ENCODE data around the gene PET100.
A peak's percentile ranks its signal among the peaks of the same experiment; 100 is the strongest.

Gene PET100

DNA sequence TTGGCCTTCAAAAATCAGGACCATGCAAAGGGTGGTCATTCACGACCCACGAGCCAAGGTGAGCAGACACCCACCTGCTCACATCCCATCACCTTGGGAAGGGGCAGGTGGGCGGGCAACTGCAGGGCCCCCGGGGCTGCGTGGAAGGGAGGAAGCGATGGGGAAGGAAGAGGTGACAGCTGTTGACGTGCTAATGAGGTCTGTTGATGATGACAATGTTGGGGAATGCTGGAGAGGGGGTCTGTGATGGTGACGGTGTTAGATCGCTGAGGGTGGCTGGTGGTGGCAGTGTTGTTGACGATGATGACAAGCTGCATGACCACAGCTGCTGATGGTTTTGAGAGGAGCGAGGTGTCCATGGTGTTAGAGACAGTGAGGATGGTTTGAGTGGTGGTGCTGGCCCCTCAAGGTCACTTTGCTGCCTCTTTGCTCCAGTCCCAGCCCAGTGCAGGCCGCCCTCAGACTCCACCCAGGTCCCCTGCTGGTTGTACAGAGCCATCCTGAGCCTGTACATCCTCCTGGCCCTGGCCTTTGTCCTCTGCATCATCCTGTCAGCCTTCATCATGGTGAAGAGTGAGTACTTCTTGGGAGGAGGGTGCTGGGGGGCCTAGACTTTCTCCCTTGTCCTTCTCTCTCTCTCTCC, 48.2 kb downstream of the PET100 start:
- DNase-seq (ENCODE audit: low read depth in 2 of 2, low spot score in 1 of 2): no peak

DNA sequence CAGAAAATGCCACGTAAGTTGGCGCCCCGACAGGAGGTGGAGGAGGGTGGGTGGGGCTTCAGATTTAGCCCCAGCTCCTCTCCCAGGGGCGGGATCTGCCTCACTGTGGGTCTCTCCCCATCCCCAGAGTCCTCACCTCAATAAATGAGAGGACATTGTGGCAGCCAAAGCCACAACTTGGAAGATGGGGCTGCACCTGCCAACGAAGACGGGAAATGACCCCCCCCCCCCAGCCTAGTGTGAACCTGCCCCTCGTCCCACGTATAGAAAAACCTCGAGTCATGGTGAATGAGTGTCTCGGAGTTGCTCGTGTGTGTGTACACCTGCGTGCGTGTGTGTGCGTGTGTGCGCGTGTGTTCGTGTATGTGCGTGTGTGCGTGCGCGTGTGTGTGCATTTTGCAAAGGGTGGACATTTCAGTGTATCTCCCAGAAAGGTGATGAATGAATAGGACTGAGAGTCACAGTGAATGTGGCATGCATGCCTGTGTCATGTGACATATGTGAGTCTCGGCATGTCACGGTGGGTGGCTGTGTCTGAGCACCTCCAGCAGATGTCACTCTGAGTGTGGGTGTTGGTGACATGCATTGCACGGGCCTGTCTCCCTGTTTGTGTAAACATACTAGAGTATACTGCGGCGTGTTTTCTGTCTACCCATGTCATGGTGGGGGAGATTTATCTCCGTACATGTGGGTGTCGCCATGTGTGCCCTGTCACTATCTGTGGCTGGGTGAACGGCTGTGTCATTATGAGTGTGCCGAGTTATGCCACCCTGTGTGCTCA, 49.6 kb downstream of the PET100 start:
- peak in 1 of 2 donors; percentile 47 for DNase-seq (ENCODE audit: low read depth in 2 of 2, low spot score in 1 of 2)

DNA sequence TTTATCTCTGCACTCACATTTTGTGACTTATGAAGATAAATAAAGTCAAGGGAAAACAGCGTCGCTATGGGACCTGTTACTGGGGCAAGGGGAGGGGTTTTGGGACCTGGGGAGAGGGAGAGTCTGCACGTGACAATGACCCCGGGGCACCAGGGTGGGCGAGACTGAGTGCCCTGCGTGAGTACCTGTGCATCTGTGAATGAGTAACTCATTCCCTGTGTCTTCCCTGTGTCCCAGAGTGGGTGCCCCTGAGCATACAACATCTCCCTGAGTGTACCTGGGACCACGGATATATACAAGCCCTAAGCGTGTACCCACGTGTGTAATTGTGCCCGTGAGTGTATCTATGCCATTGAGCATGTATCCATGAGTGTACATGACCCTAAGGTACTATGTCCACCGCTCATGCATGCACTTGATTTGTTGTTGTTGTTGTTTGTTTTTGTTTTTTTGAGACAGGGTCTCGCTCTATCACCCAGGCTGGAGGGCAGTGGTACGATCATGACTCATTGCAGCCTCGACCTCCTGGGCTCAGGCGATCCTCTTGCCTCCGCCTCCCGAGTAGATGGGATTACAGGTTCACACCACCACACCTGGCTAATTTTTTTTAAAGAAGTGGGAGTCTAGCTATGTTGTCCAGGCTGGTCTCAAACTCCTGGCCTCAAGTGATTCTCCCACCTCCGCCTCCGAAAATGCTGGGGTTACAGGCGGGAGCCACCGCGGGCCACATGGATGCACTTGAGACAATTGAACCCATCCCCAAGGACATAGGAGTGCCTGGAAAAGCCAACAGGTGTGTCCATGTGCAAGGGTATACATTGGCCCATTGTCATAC, 50.4 kb downstream of the PET100 start:
- DNase-seq (ENCODE audit: low read depth in 2 of 2, low spot score in 1 of 2): no peak

DNA sequence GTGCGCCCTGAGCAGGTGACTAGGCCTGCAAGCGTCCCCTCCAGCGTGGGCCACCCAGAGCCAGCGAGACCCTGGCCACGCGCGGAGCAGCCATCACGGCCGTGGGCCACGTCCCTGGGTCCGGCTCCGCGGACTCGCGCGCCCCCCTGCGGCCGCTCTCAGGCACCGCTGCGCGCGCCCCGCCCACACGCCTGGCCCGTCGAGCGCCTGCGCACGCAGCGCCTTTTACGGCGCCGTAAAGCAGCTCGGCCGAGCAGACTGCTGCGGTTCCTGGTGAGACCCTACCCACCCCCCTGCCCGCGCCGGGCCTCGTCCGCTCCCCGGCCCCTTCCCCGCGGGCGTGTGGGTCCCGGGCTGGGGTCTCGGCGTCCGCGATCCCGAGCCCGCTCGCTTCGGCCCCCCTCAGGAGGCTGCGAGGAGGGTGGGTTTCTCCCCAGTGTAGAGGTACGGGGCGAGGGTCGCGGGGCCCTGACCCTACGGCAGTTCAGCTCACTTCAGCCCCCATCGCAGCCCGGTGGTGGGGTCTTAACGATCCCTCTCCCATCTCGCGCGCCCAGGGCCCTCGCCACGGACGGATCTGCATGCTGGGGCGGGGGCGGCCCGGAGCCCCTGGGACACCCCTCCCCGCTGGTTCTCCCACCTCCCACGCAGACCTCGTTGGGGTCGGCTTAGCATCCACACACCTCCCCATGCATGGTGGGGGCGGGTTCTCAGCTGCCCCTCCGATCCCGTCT, 51.2 kb downstream of the PET100 start, which contains the start of gene TRAPPC5:
TSS of gene TRAPPC5 (plus strand) at position 228 of the 734 bp plus-strand sequence. CDS start 1,421 bp downstream, outside the sequence.
- DNase-seq (ENCODE audit: low read depth in 2 of 2, low spot score in 1 of 2): peak; percentile 64 to 74
